ENCODE results near the gene SORCS2. TPM values are rescaled to one million over a fixed set of nuclear protein-coding genes. Genes with fewer than 3 reads are reported as not detected.
A peak's percentile ranks its signal among the peaks of the same experiment; 100 is the strongest.

Gene SORCS2
- total and polyA plus RNA-seq, 2 of the 4 experiments (the other 2 are of a cell fraction) = 0.36 to 0.62 TPM

- Histone ChIP-seq H3K4me1 (ENCODE audit: control insufficient read depth, insufficient read depth, low read length) (no peaks in the 10 kb centered on the region), H3K4me2 (ENCODE audit: low read depth, low read length) (no peak overlapping the region), H3K56ac (ENCODE audit: extremely low read depth, insufficient read depth, low read length) (no peak overlapping the region), H4K91ac (ENCODE audit: insufficient read depth, low read depth, low read length) (no peak overlapping the region), H3K9me1 (ENCODE audit: insufficient read depth, low read length) (no peaks in the 10 kb centered on the region), H3K36me3 (ENCODE audit: control insufficient read depth, insufficient read depth, low read length) (no peaks in the 10 kb centered on the region), H3K23ac (ENCODE audit: low read depth, low read length) (no peak overlapping the region), H3K4me3 (ENCODE audit: insufficient read depth, low read depth, low read length) (no peak overlapping the region), H3K27me3 (ENCODE audit: control insufficient read depth, insufficient read depth, low read length) (peaks cover 22% of the 10 kb centered on the region), H3K9me3 (ENCODE audit: control insufficient read depth, insufficient read depth, low read length) (no peaks in the 10 kb centered on the region), H4K8ac (ENCODE audit: low read depth in 2 of 2, low read length in 2 of 2) (no peak overlapping the region), H2AFZ (replicated peaks; ENCODE audit: low read length, poor library complexity) (peak overlapping the region; percentile 43), H3K14ac (replicated peaks; ENCODE audit: low read depth, low read length) (no peak overlapping the region), H4K5ac (ENCODE audit: low read depth, low read length) (no peak overlapping the region), H2BK20ac (ENCODE audit: low read depth, low read length) (no peak overlapping the region), H2BK5ac (ENCODE audit: low read depth, low read length, poor library complexity, severe bottlenecking) (no peak overlapping the region), H3K18ac (ENCODE audit: low read depth, low read length) (no peak overlapping the region), H2BK120ac (ENCODE audit: low read depth, low read length) (no peak overlapping the region), H3K4ac (ENCODE audit: low read depth, low read length) (no peak overlapping the region), H2AK5ac (ENCODE audit: low read depth, low read length) (no peak overlapping the region), H3K79me1 (ENCODE audit: low read depth in 1 of 2, low read length in 2 of 2) (no peaks in the 10 kb centered on the region), H2AK9ac (replicated peaks; ENCODE audit: low read depth, low read length, poor library complexity) (no peak overlapping the region), H4K20me1 (ENCODE audit: insufficient read depth, low read length) (no peaks in the 10 kb centered on the region; the same call in 1 of the 2 replicates), H3K9ac (ENCODE audit: low read depth, low read length) (no peak overlapping the region), H2BK15ac (ENCODE audit: low read depth, low read length) (no peak overlapping the region), H3K27ac (ENCODE audit: insufficient read depth, low read length) (no peak overlapping the region)
- no TSS peak for BruUV-seq (replicated peaks)
- DNase-seq (peak; percentile 46), ATAC-seq (ENCODE audit: low read depth) (peak; percentile 68)
- TF ChIP-seq FOS (IDR thresholded peaks at IDR 0.05; ENCODE audit: low read depth, low read length) = no peak
- no peak for TF ChIP-seq BHLHE40 (IDR thresholded peaks at IDR 0.05; ENCODE audit: low read depth, low read length)
- no peak for TF ChIP-seq ELK1 (IDR thresholded peaks at IDR 0.05; ENCODE audit: borderline replicate concordance, low read depth, low read length)
- TF ChIP-seq POLR2A (IDR thresholded peaks at IDR 0.05; ENCODE audit: low read depth, low read length) = no peak
- TF ChIP-seq NFE2L2 (IDR thresholded peaks at IDR 0.05; ENCODE audit: low read depth, low read length) = no peak
- TF ChIP-seq MAFK (IDR thresholded peaks at IDR 0.05; ENCODE audit: low read depth, low read length) = no peak
- no peak for TF ChIP-seq CTCF (conservative IDR thresholded peaks at IDR 0.05; ENCODE audit: low read depth, low read length)
- intact Hi-C loops (cut with micrococcal nuclease) = no loop called here
- in situ Hi-C loops (cut with MboI; ENCODE audit: low sequenced_read_pairs) = no loop called here
- WGBS, 2 experiments (ENCODE audit: extremely low coverage in 2 of 2, insufficient read length in 1 of 2) = 76% methylated on average over 8 of the region's 31 CpGs; no CpG with 5 or more reads in 1 of the 2 experiments
- dilution Hi-C loops (cut with HindIII; ENCODE audit: low sequenced_read_pairs, unreplicated experiment) = no loop called here
- ChIA-PET CTCF (no interaction called here), POLR2A (ENCODE audit: unreplicated experiment) (no interaction called here)
Observed at GRCh38 chr4:7736436-7737267, 544.3 kb downstream of the SORCS2 start.
